Heart left ventricle (tissue), 16 donors: ENCODE data around the gene MPPED1. TPM values are rescaled to one million over a fixed set of nuclear protein-coding genes. Genes with fewer than 3 reads are reported as not detected.

Source experiments
- ATAC-seq, 4 donors: fragments of 200-7000 bp; cut with Tn5 transposase; one replicate each; pipeline ENCODE4 v1.9.1; 2020 to 2022; ENCODE audit warnings: moderate library complexity in 4 of 4, mild to moderate bottlenecking in 3 of 4, moderate number of reproducible peaks in 1 of 4
- DNase-seq, 5 donors: peaks; one replicate each; pipeline ENCODE4 v3.0.0-alpha.2; 2020
- H3K27ac ChIP-seq, 12 donors: fragments of 200-600 bp; sonication (generic) in 4 of 12; one replicate each; pipeline versions ENCODE4 v1.5.0 to v1.8.0; 2016 to 2022; ENCODE audit warnings: mild to moderate bottlenecking in 2 of 12
- H3K27me3 ChIP-seq, 9 donors: fragments of 200-600 bp; sonication (generic) in 2 of 9; one replicate each; pipeline versions ENCODE4 v1.5.1 to v1.8.0; 2016 to 2022; ENCODE audit warnings: mild to moderate bottlenecking in 3 of 9
- H3K36me3 ChIP-seq, 9 donors: fragments of 200-600 bp; sonication (generic) in 2 of 9; one replicate each; pipeline versions ENCODE4 v1.5.0 to v1.8.0; 2018 to 2022; ENCODE audit warnings: mild to moderate bottlenecking in 2 of 9
- H3K4me1 ChIP-seq, 12 donors: fragments of 200-600 bp; sonication (generic) in 4 of 12; one replicate each; pipeline versions ENCODE4 v1.5.0 to v1.8.0; 2016 to 2022; ENCODE audit warnings: mild to moderate bottlenecking in 3 of 12
- H3K4me3 ChIP-seq, 12 donors: fragments of 200-600 bp; sonication (generic) in 4 of 12; one replicate each; pipeline versions ENCODE4 v1.5.0 to v1.8.0; 2017 to 2022; ENCODE audit warnings: mild to moderate bottlenecking in 9 of 12, moderate library complexity in 4 of 12
- H3K9me3 ChIP-seq, 12 donors: fragments of 200-600 bp; sonication (generic) in 4 of 12; one replicate each; pipeline versions ENCODE4 v1.5.0 to v1.8.0; 2016 to 2022; ENCODE audit warnings: mild to moderate bottlenecking in 1 of 12
- CTCF ChIP-seq, 12 donors: fragments of 200-600 bp; sonication (generic) in 4 of 12; IDR thresholded peaks; one replicate each; pipeline versions ENCODE4 v1.5.0 to v1.8.0; 2018 to 2022; ENCODE audit warnings: antibody characterized with exemption in 12 of 12, mild to moderate bottlenecking in 5 of 12
- POLR2A ChIP-seq, 2 donors: fragments of 450-650 bp; IDR thresholded peaks; one replicate each; pipeline ENCODE4 v1.6.1; 2017; ENCODE audit warnings: antibody characterized with exemption in 2 of 2, mild to moderate bottlenecking in 2 of 2, moderate library complexity in 2 of 2
- WGBS, 4 donors: extraction: QIAGEN DNeasy Blood & Tissue Kit in 2 of 4; methylation state at CpG; one replicate each; pipeline versions ENCODE4 v1.1.5 to v1.1.7; 2013 to 2018; 5-methylcytosine and 5-hydroxymethylcytosine counted together
- intact Hi-C, 10 donors: fragments of 100-400 bp; cut with DNase I; formaldehyde crosslinking; loops; one replicate each; pipeline versions ENCODE4 v1.11.1 to v1.14.2; 2022
- polyA plus RNA-seq, 2 donors: library from polyadenylated mRNA; stranded (reverse); fragments of 200-250 nt; gene quantifications; one replicate each; pipeline ENCODE4 v1.2.3, GENCODE V29; 2013
- total RNA-seq, 9 donors: library from RNA; depleted of rRNA in 2 of 9; stranded (reverse); fragments of >200 nt in 2 of 9; fragmentation: NEBNext Ultra II Directional in 3 of 9; extraction: Animal tissue kit (Norgen Biotek cat#: 25700) in 3 of 9; gene quantifications; one replicate each; pipeline versions ENCODE4 v1.1.0 to v1.2.4, GENCODE V29; 2016 to 2023
- donor health status: ischemic (EF 13 %, LVEDD 7.1; RV severe dilation, severe dysfunction).
- donor health status: healthy with polysubstance abuse.
- donor health status: DM: no; HTN: yes; CAD: no.
- donor health status: DM: no; HTN: no; CAD: no.
- donor health status: ischemic (EF 25% LVEDD 6.9; RV normal size, moderate dysfunction).
- donor health status: ischemic (EF 25% LVEDD 5.7; RV mildly dilated, moderate dysfunction).
- donor health status: healthy.
- donor health status: DM: yes; HTN: yes; CAD: no.
- donor health status: ischemic (EF 35%, LVEDD 5.7; RV mildly dilated, moderate dysfunction).
- donor health status: nonischemic (EF 11% LVEDD 7.7; RV severe dilation, severe dysfunction).
- donor health status: DM: yes; HTN: yes; CAD: no.
- donor health status: PGD.
- donor health status: ischemic (EF 29% LVEDD 5.4; RV normal size, mild dysfunction).
- donor health status: nonischemic (EF 23%, LVEDD 6.1; RV moderate dilation, normal function).

The MPPED1 gene
- total and polyA plus RNA-seq, 11 donors, result 0.12 TPM; not detected in 10

DNA sequence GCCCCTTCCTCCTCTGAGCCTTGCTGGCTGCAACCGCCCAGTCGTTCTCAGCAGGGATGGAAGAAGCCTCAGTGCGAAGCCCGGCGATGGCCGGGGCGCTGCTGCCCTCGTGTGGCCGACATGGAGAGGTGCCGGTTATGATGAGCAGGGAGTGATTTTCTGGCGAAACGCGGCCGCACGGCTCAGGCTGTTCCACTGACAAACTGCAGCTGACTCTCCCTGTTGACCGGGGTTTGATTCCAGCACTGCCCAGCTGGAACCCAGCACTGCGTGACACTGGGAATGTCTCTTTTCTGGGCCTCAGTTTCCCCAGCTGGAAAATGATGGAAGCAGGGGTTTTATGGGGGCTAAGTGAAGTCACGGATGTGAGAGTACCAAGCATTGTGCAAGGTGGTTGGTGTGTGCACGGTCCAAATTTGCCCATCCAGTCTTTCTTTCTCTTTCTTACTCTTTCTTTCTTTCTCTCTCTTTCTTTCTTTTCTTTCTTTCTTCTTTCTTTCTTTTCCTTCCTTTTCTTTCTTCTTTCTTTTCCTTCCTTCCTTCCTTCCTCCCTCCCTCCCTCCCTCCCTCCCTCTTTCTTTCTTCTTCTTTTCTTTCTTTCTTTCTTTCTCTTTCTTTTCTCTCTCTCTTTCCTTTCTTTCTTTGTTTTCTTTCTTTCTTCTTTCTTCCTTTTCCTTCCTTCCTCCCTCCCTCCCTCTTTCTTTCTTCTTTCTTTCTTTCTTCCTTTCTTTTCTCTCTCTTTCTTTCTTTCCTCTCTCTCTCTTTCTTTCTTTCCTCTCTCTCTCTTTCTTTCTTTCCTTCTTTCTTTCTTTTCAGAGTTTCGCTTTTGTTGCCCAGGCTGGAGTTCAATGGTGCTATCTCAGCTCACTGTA is 25.8 kb upstream of the MPPED1 start:
- intact Hi-C loops, result loop anchor here (1.0 to 10.0 kb wide), 16 partner anchors 109 to 1241 kb away; no protein-coding TSS in a partner anchor
- DNase-seq, result peak; percentile 67 to 90 (median 76)
- TF ChIP-seq POLR2A (IDR thresholded peaks at IDR 0.05) (no peak), CTCF (IDR thresholded peaks at IDR 0.05) (peak in 11 of 12 donors; percentile 78 to 95 (median 91))
- ATAC-seq, result peak; percentile 59 to 93 (median 92)
- H3K36me3 ChIP-seq, result no peaks in the 10 kb centered on the region
- H3K27ac ChIP-seq, result no peak overlapping the region
- H3K4me1 ChIP-seq, result peaks cover 0 to 7% (median 0%) of the 10 kb centered on the region in 12 donors
- 6 to 10% (median 8%) methylated on average over 15 to 20 of the region's 20 CpGs for WGBS, 4 donors
- no peak overlapping the region for H3K4me3 ChIP-seq
- H3K27me3 ChIP-seq, result peaks cover 0 to 49% (median 20%) of the 10 kb centered on the region in 9 donors
- no peaks in the 10 kb centered on the region for H3K9me3 ChIP-seq

DNA sequence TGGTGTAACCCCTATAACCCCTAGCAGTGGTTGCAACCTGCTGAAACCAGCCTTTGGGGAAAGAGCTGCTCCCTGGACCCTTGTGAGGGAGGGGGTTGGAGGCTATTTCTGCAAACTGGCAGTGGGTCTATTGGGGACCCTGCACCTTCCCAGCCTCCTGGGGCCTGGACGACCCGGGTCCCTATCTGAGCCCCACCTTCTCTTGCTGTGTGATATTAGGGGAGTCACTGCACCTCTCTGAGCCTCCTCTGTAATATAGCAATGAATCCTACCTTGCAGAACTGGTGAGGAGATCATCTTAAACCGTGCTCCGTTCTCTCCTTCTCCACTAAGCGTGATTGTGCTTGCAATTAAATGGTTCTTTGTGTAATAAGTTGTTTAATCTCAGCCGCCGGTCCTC is 24.0 kb upstream of the MPPED1 start:
- intact Hi-C loops, result loop anchor here (1.0 to 10.0 kb wide), 15 partner anchors 111 to 1239 kb away; no protein-coding TSS in a partner anchor
- no peak overlapping the region for H3K4me3 ChIP-seq
- no peak for DNase-seq
- no peaks in the 10 kb centered on the region for H3K36me3 ChIP-seq
- H3K27me3 ChIP-seq, result peaks cover 0 to 39% (median 17%) of the 10 kb centered on the region in 9 donors
- 48 to 61% (median 53%) methylated on average over 7 of the region's 7 CpGs for WGBS, 4 donors
- H3K4me1 ChIP-seq, result peaks cover 0 to 7% (median 0%) of the 10 kb centered on the region in 12 donors
- TF ChIP-seq CTCF (IDR thresholded peaks at IDR 0.05), result no peak
- no peak for TF ChIP-seq POLR2A (IDR thresholded peaks at IDR 0.05)
- H3K27ac ChIP-seq, result no peak overlapping the region
- ATAC-seq, result peak in 1 of 4 donors; percentile 8
- H3K9me3 ChIP-seq, result no peaks in the 10 kb centered on the region

GRCh38 chr22:43388420-43388851 is 23.4 kb upstream of the MPPED1 start:
- Histone ChIP-seq H3K9me3 (no peaks in the 10 kb centered on the region), H3K4me1 (peaks cover 0 to 7% (median 0%) of the 10 kb centered on the region in 12 donors), H3K27me3 (peaks cover 0 to 39% (median 15%) of the 10 kb centered on the region in 9 donors), H3K36me3 (no peaks in the 10 kb centered on the region), H3K4me3 (no peak overlapping the region), H3K27ac (no peak overlapping the region)
- peak; percentile 88 to 99 (median 97) for TF ChIP-seq CTCF (IDR thresholded peaks at IDR 0.05)
- no peak for TF ChIP-seq POLR2A (IDR thresholded peaks at IDR 0.05)
- intact Hi-C loops, result loop anchor here (1.0 to 10.0 kb wide), 15 partner anchors 111 to 1239 kb away; no protein-coding TSS in a partner anchor
- 7 to 9% (median 8%) methylated on average over 12 to 17 of the region's 17 CpGs for WGBS, 4 donors
- ATAC-seq, result peak; percentile 50 to 80 (median 77)
- DNase-seq, result peak; percentile 59 to 84 (median 69)

DNA sequence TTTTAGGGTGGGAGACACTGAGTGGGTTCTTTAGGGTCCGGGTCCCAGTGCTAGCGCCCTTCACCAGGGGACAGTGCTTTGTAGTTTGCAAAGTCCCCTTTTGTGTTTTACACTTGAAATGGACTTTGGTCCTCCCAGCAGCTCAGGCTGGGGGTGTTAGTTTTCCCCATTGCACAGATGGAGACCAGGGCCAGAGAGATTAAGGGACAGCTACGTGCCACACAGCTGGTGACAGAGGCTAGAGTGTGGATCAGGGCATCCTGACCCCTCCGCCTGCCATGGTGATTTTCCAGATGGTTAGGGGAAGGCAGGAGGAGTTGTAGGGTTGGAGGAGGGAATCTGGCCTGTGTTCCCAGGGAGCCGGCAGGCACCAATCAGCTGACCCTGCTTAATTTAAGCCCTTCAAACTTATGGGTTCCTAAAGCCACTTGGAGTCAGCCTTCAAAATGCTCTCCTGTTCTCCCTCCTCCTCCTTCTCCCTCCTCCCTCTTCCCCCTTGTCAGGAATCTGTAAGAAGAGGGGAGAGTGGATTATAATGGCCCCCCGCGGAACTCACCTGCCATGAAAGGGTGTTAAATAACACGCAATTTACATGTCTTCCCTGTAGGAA is 22.5 kb upstream of the MPPED1 start:
- DNase-seq, result peak in 1 of 5 donors; percentile 8
- 68 to 89% (median 78%) methylated on average over 8 of the region's 8 CpGs for WGBS, 4 donors
- no peaks in the 10 kb centered on the region for H3K9me3 ChIP-seq
- H3K27ac ChIP-seq, result no peak overlapping the region
- H3K36me3 ChIP-seq, result no peaks in the 10 kb centered on the region
- intact Hi-C loops, result loop anchor here (2.0 to 10.0 kb wide), 14 partner anchors 112 to 1238 kb away; no protein-coding TSS in a partner anchor
- peaks cover 0 to 37% (median 14%) of the 10 kb centered on the region in 9 donors for H3K27me3 ChIP-seq
- no peak for TF ChIP-seq CTCF (IDR thresholded peaks at IDR 0.05)
- no peak for TF ChIP-seq POLR2A (IDR thresholded peaks at IDR 0.05)
- H3K4me1 ChIP-seq, result peaks cover 0 to 7% (median 0%) of the 10 kb centered on the region in 12 donors
- H3K4me3 ChIP-seq, result no peak overlapping the region
- no peak for ATAC-seq
